Tibial nerve (tissue), 4 donors: ENCODE results near the gene TRPM4. TPM values are rescaled to one million over a fixed set of nuclear protein-coding genes. Genes with fewer than 3 reads are reported as not detected.
A peak's percentile ranks its signal among the peaks of the same experiment; 100 is the strongest.

Experiments
- DNase-seq, 2 donors: peaks; one replicate each; pipeline ENCODE4 v3.0.0-alpha.2; 2019; ENCODE audit warnings: low spot score in 2 of 2
- H3K27ac ChIP-seq, 4 donors: fragments of 200-600 bp; sonication (generic) in 3 of 4; one replicate each; pipeline ENCODE4 v1.5.1; 2017 to 2019; ENCODE audit warnings: mild to moderate bottlenecking in 1 of 4
- H3K27me3 ChIP-seq, 2 donors: fragments of 200-600 bp; sonication (generic) in 1 of 2; one replicate each; pipeline versions ENCODE4 v1.5.1 to v1.6.0; 2017 to 2019
- H3K36me3 ChIP-seq, 3 donors: fragments of 200-600 bp; sonication (generic); one replicate each; pipeline ENCODE4 v1.5.1; 2018 to 2019
- H3K4me1 ChIP-seq, 4 donors: fragments of 200-600 bp; sonication (generic) in 3 of 4; one replicate each; pipeline ENCODE4 v1.5.1; 2017 to 2019
- H3K4me3 ChIP-seq, 4 donors: fragments of 200-600 bp; sonication (generic) in 3 of 4; one replicate each; pipeline ENCODE4 v1.5.1; 2017 to 2019; ENCODE audit warnings: mild to moderate bottlenecking in 1 of 4, moderate library complexity in 1 of 4
- H3K9me3 ChIP-seq, 4 donors: fragments of 200-600 bp; sonication (generic) in 3 of 4; one replicate each; pipeline ENCODE4 v1.5.1; 2017 to 2019
- CTCF ChIP-seq, 5 experiments: fragments of 200-600 bp in 3 of 5; fragments of 450-650 bp in 2 of 5; sonication (generic) in 3 of 5; IDR thresholded peaks; one replicate each; pipeline ENCODE4 v1.5.1; 2016 to 2019; ENCODE audit warnings: antibody characterized with exemption in 5 of 5, mild to moderate bottlenecking in 3 of 5, moderate library complexity in 2 of 5
- EP300 ChIP-seq, 2 donors: sonication (generic); formaldehyde crosslinking; IDR thresholded peaks; one replicate each; pipeline ENCODE4 v1.6.1; 2017; ENCODE audit warnings: antibody characterized with exemption in 2 of 2, mild to moderate bottlenecking in 1 of 2
- POLR2A ChIP-seq, 2 donors: fragments of 450-650 bp; IDR thresholded peaks; one replicate each; pipeline ENCODE4 v1.6.1; 2017; ENCODE audit warnings: antibody characterized with exemption in 2 of 2, mild to moderate bottlenecking in 2 of 2, moderate library complexity in 2 of 2
- WGBS, 2 donors: methylation state at CpG; one replicate each; pipeline ENCODE4 v1.1.5; 2018; 5-methylcytosine and 5-hydroxymethylcytosine counted together
- total RNA-seq, 4 donors: library from RNA; depleted of rRNA; stranded (reverse); fragments of >200 nt; gene quantifications; one replicate each; pipeline ENCODE4 v1.1.0, GENCODE V29; 2016

The TRPM4 gene
- total RNA-seq, 4 donors from 2014 or later = 12.6 to 22.4 (median 16.7) TPM

GRCh38 chr19:49148784-49149651, 8.6 kb upstream of the TRPM4 start:
- peak overlapping the region in 3 of 4 donors; percentile 62 to 77 (median 73) for H3K27ac ChIP-seq
- no peaks in the 10 kb centered on the region for H3K36me3 ChIP-seq
- DNase-seq = peak; percentile 96 to 99
- no peaks in the 10 kb centered on the region for H3K9me3 ChIP-seq
- H3K4me1 ChIP-seq = peaks cover 0 to 55% (median 24%) of the 10 kb centered on the region in 4 donors
- no peak for TF ChIP-seq CTCF (IDR thresholded peaks at IDR 0.05)
- peak in 1 of 2 donors; percentile 22 for TF ChIP-seq EP300 (IDR thresholded peaks at IDR 0.05)
- TF ChIP-seq POLR2A (IDR thresholded peaks at IDR 0.05) = peak in 1 of 2 donors; percentile 38
- WGBS, 2 donors = 2 to 3% methylated on average over 44 to 46 of the region's 49 CpGs
- H3K27me3 ChIP-seq = peaks cover 0 to 34% of the 10 kb centered on the region in 2 donors
- H3K4me3 ChIP-seq = peak overlapping the region; percentile 46 to 71 (median 53)

DNA sequence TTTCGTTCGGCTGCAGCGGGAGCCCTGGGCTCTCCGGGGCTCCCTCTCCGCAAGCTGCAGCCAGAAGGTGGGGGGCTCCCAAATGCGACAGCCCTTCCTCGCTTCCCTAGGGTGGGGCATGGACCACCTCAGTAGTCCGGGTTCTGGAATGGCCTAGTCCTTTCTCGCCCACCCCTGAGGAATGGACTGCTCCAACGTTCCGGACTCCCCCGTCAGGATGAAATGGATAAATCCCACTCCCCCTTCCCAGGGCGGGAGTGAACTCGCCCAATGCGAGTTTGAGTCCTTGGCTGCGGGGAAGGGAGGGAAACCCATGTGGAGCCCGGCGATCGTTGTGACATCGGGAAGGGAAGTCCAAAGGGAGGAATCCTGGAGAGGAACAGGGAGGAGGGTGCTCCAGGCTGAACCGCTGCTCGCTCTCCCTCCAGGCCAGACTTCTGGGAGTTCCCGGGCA, 7.9 kb upstream of the TRPM4 start:
- H3K4me3 ChIP-seq = peak overlapping the region; percentile 46 to 71 (median 53)
- no peak for TF ChIP-seq POLR2A (IDR thresholded peaks at IDR 0.05)
- TF ChIP-seq CTCF (IDR thresholded peaks at IDR 0.05) = peak in 1 of 5 experiments; percentile 8
- peak in 1 of 2 donors; percentile 2 for TF ChIP-seq EP300 (IDR thresholded peaks at IDR 0.05)
- H3K9me3 ChIP-seq = no peaks in the 10 kb centered on the region
- H3K27me3 ChIP-seq = peaks cover 0 to 33% of the 10 kb centered on the region in 2 donors
- peaks cover 0 to 55% (median 24%) of the 10 kb centered on the region in 4 donors for H3K4me1 ChIP-seq
- WGBS, 2 donors = 0% methylated on average over 14 to 22 of the region's 23 CpGs
- peak overlapping the region in 3 of 4 donors; percentile 62 to 77 (median 73) for H3K27ac ChIP-seq
- H3K36me3 ChIP-seq = no peaks in the 10 kb centered on the region
- peak in 1 of 2 donors; percentile 55 for DNase-seq

GRCh38 chr19:49150106-49150943, 7.3 kb upstream of the TRPM4 start:
- H3K27me3 ChIP-seq = peaks cover 0 to 33% of the 10 kb centered on the region in 2 donors
- H3K9me3 ChIP-seq = no peaks in the 10 kb centered on the region
- peak overlapping the region in 3 of 4 donors; percentile 62 to 77 (median 73) for H3K27ac ChIP-seq
- TF ChIP-seq POLR2A (IDR thresholded peaks at IDR 0.05) (peak in 1 of 2 donors; percentile 10), EP300 (IDR thresholded peaks at IDR 0.05) (peak in 1 of 2 donors; percentile 28), CTCF (IDR thresholded peaks at IDR 0.05) (peak in 1 of 5 experiments; percentile 14)
- WGBS, 2 donors = 1% methylated on average over 52 to 60 of the region's 75 CpGs
- peak; percentile 58 to 66 for DNase-seq
- no peaks in the 10 kb centered on the region for H3K36me3 ChIP-seq
- peak overlapping the region; percentile 46 to 71 (median 53) for H3K4me3 ChIP-seq
- peaks cover 0 to 54% (median 24%) of the 10 kb centered on the region in 4 donors for H3K4me1 ChIP-seq

DNA sequence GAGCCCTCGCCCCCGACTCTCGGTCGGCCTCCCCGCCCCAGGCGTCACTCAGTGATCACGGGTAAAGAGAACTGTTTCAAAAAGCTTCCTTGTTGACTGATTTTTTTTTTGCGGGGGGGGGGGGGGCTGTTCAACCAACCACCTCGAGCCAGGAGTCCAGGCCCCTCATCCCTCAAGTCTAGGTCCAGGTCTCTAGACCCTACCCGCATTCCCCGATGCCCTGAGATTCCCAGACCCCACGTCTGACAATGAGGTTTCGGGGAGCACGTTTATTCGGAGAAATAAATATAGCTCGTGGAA, 6.7 kb upstream of the TRPM4 start:
- Histone ChIP-seq H3K4me1 (peaks cover 0 to 49% (median 19%) of the 10 kb centered on the region in 4 donors), H3K36me3 (no peaks in the 10 kb centered on the region), H3K27ac (peak overlapping the region in 3 of 4 donors; percentile 62 to 77 (median 73)), H3K9me3 (no peaks in the 10 kb centered on the region), H3K4me3 (peak overlapping the region; percentile 46 to 71 (median 53)), H3K27me3 (peaks cover 0 to 29% of the 10 kb centered on the region in 2 donors)
- 9% methylated on average over 10 to 16 of the region's 16 CpGs for WGBS, 2 donors
- TF ChIP-seq CTCF (IDR thresholded peaks at IDR 0.05) = no peak
- TF ChIP-seq EP300 (IDR thresholded peaks at IDR 0.05) = no peak
- no peak for TF ChIP-seq POLR2A (IDR thresholded peaks at IDR 0.05)
- DNase-seq = no peak
